HG03469 (cell line): ENCODE results near the gene NBAS.
"Not testable (repeated sequence)": the region's sequence is repeated elsewhere in the genome, so short reads cannot be mapped to it uniquely, and the experiment has no call there.

Experiments
- ATAC-seq: cut with Tn5 transposase; IDR thresholded peaks from one replicate; pipeline ENCODE4 v1.9.1; 2021; ENCODE audit warnings: mild to moderate bottlenecking, moderate library complexity, moderate number of reproducible peaks; ENCODE audit not compliant: unreplicated experiment

Gene NBAS

DNA sequence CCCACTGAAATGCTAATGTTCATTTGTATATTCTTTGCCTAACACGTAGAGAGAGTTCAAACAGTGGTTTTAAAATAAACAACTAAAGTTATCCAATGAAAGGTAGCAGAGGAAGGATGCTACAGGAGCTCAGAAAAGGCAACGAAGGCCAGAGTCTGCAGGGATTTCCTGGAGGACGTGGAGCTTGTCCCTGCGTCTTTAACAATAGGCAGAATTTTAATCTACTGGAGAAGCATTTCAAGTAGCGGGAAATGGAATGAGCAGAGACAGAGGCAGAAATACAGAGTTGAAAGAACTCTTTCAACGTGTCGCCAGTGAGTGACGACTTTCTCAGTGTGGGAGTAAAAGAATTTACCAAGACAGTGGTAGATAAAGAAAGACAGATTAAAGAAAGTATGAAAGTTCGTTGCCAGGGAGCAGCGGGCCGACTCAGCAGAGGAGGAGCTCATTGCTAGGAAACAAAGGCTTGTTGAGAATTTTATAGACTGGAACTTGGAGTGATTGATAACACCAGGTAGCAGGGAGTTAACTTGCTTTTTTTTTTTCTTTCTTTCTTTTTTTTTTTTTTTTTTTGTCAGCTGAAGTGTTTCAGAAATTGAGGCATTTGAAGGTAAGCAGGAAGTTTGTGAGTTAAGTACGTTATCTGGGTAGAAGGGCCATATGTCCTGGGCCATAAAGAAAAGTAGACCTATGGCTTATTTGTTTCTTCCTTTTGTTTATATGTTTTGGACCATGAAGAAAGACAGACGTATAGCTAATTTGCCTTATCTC is 625 bp upstream of the NBAS start:
- ATAC-seq: peak; percentile 19

DNA sequence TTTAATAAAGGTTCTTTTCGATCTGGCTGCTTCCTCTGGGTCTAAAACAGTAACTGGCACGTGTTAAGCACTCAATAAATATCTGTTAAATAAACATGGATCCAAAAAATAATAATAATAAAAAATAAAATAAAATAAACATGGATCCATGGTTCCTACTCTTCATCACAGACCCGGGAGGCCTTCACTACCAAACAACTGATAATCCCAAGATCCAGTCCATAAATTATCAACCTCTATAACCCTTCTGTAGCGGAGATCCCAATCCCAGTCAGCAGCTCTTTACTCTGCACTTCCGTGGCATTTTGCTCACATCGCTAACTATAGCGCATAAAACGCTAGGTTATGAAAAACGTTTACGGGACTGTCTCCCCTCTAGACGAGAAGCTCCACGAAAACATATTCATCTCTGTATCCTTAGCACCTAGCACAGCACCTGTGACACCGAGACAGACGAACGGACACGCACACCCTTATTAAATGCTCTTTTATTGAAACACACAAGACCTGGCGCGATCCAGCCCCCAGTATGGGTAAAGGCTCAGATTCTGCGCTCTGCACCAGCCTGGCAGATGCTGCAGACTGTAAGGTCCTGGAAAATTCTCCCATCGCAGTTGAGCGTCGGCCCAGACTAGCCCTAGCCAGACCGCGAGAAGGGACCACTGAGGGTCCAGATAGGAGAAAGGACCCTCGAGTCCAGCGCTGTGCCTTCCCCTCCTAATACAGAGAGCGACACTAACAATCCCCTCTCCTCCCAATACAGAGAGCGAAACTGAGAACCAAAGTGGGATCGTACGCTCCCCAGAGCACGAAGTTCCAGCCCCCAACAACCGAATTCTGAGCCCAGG is 770 bp downstream of the NBAS start:
- ATAC-seq: peak; percentile 22

DNA sequence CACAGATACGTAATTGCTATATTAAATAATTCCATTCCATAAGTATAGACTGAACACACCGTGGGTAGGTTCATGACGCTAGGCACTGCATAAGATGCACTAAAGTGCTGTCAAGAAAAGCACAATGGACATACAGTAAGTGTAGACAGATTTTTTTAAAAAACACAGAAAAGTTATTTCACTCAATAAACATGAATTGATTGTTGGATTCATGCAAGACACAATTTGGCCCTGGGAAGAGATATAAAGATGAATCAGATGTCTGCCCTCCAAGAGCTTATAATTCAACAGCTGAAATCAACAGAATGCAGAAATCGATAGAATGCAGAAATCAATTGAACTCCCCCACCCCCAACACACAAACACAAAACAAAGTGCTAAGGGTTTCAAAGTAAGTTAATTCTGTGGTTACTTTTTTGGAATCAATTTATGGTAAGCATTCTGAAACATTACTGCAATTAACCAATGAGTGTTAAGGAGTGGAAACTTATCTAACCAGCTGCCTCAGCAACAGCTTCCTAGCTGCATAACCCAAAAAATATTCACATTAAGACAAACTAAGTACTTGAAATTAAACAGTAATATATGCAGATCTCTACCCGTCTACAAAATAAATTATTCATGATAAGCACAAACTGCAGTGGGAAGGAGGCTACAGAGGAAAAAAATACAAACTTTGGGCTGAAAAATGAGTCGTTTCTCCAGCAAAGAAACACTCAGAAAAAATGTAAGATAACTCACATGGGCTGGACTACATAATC is 1.6 kb downstream of the NBAS start:
- ATAC-seq: no peak

DNA sequence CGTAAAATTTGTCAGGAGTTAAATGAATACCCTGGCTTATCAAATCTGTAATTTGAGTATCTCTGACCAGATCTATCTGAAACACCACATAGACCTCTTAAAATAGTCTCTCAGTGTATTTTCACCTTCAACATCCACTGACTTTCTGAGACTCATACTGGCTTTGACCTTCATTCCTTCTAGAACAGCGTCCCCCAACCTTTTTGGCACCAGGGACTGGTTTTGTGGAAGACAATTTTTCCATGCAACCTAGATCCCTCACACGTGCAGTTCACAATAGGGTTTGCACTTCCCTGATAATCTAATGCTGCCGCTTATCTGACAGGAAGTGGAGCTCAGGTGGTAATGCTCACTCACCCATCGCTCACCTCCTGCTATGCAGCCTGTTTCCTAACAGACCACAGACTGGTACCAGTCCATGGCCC is 3.2 kb downstream of the NBAS start:
- ATAC-seq: no peak

DNA sequence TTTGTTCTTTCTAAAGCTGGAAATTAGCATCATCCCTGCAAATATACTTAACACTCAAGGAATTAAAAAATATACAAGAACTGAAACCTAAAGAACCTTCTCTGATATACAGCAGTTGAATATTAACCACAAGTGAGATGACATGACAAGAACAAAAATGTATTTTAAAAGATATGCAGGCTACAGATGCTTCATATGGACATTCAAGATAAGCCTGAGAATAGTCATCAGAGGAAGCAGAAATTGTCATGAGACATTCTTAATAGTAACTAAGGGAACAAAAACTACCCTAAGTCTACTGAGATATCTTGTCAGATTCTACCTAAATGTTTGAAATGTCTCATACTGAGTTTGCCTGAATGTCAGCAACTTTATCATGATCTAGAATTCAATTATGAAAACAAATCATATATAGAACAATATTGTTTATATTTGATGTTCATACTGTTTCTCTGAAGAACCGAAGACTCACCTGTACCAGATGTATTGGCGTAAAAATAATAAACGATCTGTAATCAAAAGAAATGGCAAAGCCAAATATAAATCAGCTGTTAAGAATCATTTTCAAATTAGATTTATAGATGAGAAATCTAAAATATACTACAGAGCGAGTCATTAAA is 4.7 kb downstream of the NBAS start:
- no peak for ATAC-seq

DNA sequence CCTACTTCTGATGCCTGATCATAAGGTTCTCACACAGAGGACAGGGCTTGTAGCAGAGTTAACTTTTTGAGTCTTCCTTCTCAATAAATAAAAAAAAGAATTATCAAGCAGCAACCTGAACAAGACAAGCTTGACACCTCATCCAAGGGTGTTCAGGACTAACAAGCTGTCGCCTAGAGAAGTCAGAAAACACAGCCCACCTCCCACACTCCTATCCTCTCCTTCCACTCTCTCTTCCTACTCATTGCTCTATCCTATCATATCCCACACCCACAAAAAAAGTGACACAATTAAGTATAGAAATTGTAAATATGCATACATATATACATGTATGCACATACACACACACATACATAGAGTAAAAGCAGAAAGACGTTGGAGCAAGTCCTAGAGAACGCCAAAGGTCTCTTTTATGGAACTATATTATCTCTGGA is 5.4 kb downstream of the NBAS start:
- no peak for ATAC-seq

DNA sequence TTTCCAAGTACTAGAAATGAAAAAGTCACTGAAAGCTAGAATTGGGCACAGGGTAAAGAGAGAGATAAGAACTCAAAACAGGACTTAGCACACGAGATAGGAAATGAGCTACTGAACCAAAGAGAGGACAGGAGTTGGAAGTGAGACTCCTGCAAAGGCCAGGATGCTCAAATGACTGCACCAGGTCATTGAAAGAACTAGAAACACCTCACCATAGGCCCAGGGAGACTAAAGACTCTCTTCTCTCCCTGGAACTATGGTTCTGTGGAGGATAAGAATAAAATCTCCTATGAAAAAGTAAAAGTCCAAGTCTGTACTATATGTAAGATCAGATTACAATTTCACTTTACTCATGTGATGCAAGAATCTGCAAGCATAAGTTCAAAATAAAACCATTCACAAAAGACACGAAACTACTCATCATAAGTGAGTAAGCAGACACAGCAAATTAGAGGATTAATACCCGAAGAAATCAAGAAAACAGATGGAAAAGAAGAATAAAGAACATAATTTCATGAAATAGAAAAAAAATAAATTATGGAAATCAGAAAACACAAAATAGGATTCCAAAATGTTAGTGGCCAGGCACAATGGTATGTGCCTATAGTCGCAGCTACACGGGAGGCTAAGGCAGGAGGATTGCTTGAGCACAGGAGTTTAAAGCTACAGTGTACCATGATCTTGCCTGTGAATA is 6.5 kb downstream of the NBAS start:
- ATAC-seq: no peak

DNA sequence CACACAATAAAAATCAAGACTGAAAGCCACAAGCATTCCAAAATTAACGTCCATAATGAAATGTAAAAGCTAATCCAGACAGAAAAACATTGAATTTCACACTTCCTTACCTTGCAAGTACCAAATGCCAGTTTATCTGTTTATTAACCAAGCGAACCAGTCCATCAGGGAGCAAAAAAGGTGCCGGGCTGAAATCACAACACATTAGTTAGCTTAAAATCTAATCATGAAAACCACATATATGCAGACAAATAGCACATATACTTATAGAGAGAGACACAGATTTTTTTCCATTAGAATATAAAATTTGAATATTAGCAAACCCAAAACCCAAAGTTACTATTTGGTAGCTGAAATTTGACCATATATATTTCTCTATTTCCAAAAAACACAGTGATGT is 7.2 kb downstream of the NBAS start:
- ATAC-seq: no peak

DNA sequence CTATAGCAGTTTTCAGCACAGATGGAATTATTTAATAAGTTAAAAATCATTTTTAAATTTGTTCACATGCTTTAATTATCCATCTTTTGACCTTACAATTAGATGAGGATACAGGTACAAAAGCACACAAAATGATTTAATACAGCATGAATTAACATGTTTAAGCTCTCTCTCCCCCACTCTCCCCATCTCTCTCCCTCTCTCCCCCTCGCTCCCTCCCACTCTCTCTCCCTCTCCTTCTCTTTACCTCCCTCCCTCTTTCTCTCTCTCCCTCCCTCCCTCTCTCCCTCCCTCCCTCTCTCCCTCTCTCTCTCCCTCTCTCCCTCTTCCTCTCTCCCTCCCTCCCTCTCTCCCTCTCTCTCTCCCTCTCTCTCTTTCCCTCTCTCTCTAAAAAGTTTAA is 7.6 kb downstream of the NBAS start:
- no peak for ATAC-seq

DNA sequence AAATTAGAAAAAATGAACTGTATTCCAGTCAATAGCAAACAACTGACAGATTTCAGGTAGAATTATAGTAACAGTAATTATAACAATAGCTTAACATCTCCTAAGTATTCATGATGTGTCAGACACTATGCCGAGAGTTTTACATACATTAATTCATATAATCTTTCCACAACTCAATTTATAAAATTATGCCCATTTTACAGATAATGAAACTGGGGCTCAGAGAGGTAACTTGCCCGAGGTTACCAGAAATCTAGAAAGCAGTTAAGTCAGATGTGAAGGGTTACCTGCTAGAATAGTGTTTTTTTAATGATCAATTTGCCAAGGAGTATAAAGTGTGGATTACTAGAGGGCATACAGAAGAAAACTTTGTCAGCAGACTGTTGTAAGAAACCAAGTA is 12.2 kb downstream of the NBAS start:
- no peak for ATAC-seq

DNA sequence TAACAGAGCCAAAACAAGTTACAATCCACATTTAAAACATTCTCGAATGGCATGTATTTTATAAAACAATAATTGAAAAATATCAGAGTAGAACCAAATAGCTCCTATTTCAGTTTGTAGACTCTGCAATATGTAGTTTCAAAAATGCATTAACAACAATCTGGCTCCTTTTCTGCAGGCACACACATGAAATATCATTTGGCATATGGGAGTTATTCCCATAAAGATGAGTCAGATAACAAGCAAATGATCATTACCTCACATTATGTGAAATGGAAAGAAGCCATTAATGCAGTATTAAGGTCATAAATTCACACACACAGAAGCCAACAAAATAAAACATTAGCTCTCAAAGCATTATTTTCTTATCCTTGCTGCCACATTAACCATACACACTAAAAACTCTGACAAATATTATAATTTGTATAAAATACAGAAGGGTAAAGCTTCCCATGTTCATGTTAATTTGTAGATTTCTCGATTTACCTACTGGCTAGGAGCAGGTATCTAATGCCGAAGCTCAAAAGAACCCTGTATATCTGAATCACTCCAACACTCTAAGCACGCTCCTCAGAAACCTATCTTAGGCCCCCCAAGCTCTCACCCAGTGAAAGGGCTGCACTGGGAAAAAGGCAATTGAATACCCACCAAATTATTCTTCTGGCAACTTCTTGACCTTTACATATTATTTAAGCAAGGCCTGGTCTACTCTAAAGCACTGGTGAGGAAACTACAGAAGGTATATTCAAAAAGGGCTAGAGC is 13.8 kb downstream of the NBAS start:
- no peak for ATAC-seq

DNA sequence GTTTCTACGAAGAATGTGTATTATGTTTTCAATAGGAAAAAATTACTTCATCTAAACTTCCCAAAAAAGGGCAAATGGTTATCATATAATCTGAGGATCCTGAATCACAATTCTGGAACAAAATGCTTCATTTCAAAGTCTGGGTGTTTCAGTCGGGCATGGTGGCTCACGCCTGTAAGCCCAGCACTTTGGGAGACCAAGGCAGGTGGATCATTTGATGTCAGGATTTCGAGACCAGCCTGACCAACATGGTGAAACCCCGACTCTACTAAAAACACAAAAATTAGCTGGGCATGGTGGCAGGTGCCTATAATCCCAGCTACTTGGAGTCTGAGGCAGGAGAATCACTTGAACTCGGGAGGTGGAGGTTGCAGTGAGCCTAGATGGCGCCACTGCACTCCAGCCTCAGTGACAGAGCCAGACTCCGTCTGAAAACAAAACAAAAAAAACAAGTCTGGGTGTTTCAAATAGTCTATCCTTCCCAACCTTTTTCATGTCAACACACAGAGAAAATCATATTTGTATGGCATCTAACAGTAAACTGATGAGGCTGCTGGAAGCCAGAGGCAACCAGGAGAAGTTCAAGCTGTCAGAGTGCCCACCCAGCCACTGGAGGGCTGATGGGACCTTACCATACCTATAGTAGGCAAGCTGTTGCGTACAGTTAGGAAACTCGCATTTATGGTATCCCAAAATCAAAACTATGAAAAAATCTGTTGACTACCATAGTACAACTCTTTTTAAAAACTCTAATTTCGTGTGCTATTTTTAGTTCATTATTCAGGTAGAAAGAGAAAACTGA is 14.6 kb downstream of the NBAS start:
- ATAC-seq: no peak

DNA sequence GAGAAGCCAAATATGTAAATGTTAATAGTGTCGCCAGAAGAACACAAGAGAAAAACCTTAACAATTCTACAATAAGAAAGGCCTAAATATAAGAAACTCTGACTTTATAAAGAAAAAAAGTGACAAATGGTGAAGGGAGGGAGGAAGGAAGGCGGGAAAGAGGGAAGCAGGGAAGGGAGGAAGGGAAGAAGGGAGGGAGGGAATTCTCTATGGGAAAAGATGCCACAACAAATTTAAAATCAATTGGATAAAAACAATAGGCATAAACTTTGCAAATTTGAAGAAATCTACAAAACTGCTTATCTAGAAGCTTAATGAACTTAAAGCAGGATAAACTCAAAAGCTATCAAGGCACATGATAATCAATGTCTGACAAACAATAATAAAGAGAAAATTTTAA is 16.9 kb downstream of the NBAS start:
- ATAC-seq: no peak

DNA sequence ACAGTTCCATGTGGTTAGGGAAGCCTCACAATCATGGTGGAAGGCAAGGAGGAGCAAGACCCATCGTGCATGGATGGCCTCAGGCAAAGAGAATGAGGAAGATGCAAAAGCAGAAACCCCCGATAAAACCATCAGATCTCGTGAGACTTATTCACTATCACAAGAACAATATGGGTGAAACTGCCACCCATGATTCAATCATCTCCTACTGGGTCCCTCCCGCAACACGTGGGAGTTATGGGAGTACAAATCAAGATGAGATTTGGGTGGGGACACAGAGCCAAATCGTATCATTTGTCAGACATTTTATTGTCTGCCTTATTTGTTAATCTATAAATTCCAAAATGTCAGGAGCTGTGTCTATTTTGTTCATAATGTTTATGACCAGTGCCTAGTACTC is 17.6 kb downstream of the NBAS start:
- ATAC-seq: no peak

DNA sequence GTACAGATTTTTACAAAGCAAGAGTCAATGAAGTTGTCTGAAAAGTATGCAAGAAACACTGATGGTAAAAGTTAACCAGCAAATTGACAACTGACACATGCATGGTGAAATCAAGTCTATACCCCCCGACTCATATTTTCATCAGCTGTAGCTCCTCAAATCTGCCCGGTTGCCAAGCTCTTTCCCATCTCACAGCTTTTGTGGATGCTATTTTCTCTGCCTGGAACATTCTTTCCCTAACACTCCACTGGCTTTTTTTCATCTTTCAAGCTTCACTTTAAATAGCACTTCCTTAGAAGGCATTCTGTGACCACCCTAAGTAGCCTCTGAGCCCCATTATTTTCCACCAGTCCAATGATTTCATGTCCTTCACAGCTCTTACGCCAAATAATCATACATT is 18.1 kb downstream of the NBAS start:
- no peak for ATAC-seq

DNA sequence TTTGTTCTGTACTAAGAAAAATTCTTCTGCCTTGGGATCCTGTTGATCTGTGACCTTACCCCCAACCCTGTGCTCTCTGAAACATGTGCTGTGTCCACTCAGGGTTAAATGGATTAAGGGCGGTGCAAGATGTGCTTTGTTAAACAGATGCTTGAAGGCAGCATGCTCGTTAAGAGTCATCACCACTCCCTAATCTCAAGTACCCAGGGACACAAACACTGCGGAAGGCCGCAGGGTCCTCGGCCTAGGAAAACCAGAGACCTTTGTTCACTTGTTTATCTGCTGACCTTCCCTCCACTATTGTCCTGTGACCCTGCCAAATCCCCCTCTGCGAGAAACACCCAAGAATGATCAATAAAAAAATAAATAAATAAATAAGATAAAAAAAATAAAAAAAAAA is 18.9 kb downstream of the NBAS start:
- not testable (repeated sequence) for ATAC-seq

DNA sequence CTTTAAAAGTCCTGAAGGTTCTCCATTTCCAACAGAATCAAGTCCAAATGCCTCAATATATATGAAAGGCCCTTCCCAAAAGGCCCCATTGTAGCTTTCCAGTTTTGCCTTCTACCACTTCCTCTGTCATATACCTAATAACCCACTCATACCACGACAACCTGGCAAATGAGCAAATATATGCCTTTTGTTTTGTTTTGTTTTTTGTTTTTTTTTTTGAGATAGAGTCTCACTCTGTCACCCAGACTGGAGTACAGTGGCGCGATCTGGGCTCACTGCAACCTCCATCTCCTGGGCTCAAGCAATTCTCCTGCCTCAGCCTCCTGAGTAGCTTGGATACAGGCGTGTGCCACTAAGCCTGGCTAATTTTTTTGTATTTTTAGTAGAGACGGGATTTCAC is 20.6 kb downstream of the NBAS start:
- ATAC-seq: not testable (repeated sequence)

DNA sequence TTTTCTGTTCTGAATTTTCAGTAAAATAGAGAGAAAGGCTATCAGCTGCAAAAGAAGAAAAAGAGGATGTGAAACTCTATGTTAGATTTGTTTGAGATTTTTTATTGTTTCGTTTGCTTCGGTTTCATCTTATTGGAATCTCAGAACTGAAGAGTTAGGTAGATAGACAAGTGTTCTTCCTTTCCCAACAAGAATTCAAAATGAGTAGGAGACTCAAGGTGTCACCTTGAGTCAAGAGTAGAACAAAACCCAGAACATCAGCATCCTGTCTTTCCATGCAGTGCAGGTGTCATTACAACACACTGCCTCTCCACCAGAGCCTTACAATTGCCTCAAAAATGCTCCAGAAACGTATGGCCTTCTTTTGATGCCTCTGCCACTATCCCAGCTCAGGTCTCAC is 21.1 kb downstream of the NBAS start:
- ATAC-seq: peak; percentile 85

DNA sequence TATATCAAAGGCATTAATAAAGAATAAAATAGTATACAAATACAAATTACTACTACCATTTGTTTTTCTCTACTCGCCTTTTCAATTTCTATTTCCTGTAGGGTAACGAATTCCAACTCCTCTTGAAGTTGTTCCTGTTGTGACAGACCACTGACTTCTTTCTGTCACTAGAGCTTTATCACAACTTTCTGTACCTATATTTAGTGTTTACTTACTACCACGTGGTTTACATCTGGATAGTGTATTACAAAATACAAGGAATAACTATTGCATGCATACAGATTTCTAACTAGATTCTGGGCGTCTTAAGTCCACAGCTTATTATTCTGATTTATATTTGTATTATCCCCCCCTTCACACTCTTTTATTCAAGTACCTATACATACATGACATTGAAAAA is 22.3 kb downstream of the NBAS start:
- no peak for ATAC-seq
